NT2/D1 (cell line): Measurements from ENCODE around the gene NOP53.

ENCODE experiments used
- SUZ12 ChIP-seq: IDR thresholded peaks from 2 replicates; pipeline ENCODE4 v1.6.1; 2011; ENCODE audit not compliant: insufficient read length, insufficient read depth; ENCODE audit errors: extremely low read depth
- YY1 ChIP-seq: IDR thresholded peaks from 2 replicates; pipeline ENCODE4 v1.6.1; 2011; ENCODE audit not compliant: insufficient read length, insufficient read depth

GRCh38 chr19:47701717-47702552 lies 43.4 kb upstream of the NOP53 start:
- TF ChIP-seq SUZ12 (no peak), YY1 (no peak)
